Prostate gland (tissue), 2 donors: ENCODE results near the gene XG.

Source experiments
- POLR2A ChIP-seq: fragments of 450-650 bp; IDR thresholded peaks from one replicate; pipeline ENCODE4 v1.6.1; 2016; ENCODE audit warnings: antibody characterized with exemption, mild to moderate bottlenecking
- POLR2AphosphoS5 ChIP-seq: sonication (generic); formaldehyde crosslinking; IDR thresholded peaks from one replicate; pipeline ENCODE4 v1.6.1; 2017; ENCODE audit warnings: antibody characterized with exemption
- TF ChIP-seq, protein P1 (sequence below), 4 experiments: fragments of 200-600 bp in 2 of 4; fragments of 450-650 bp in 2 of 4; sonication (generic) in 2 of 4; IDR thresholded peaks; 1 replicate in 3 of 4; 2 replicates in 1 of 4; pipeline ENCODE4 v1.5.1; 2016 to 2019; ENCODE audit warnings: antibody characterized with exemption in 4 of 4, mild to moderate bottlenecking in 2 of 4, moderate library complexity in 2 of 4

DNA sequence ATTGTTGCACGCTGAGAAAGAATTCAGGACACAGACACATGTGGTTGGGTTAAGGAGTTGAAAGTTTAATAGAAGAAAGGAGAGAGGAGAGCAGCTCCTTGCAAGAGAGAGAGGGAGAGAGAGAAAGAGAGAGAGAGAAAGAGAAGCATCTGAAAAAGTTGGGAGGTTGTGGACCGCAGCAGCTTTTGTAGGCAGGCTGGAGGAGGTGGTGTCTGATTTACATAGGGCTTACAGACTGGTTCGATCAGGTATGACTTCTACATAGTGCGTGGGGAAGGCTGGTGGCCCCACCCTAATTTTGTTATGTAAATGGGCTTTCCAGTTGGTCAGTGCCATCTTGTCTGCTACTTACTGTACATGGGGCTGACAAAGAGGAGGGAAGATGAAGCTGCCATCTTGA lies 49.4 kb downstream of the XG start:
- TF ChIP-seq POLR2AphosphoS5 = no peak
- no peak for TF ChIP-seq POLR2A
- TF ChIP-seq, protein P1, sequence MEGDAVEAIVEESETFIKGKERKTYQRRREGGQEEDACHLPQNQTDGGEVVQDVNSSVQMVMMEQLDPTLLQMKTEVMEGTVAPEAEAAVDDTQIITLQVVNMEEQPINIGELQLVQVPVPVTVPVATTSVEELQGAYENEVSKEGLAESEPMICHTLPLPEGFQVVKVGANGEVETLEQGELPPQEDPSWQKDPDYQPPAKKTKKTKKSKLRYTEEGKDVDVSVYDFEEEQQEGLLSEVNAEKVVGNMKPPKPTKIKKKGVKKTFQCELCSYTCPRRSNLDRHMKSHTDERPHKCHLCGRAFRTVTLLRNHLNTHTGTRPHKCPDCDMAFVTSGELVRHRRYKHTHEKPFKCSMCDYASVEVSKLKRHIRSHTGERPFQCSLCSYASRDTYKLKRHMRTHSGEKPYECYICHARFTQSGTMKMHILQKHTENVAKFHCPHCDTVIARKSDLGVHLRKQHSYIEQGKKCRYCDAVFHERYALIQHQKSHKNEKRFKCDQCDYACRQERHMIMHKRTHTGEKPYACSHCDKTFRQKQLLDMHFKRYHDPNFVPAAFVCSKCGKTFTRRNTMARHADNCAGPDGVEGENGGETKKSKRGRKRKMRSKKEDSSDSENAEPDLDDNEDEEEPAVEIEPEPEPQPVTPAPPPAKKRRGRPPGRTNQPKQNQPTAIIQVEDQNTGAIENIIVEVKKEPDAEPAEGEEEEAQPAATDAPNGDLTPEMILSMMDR (IDR thresholded peaks at IDR 0.05) = no peak
